K562 (cell line): ENCODE measurements around the gene SLC25A42. TPM values are rescaled to one million over a fixed set of nuclear protein-coding genes. Genes with fewer than 3 reads are reported as not detected.

Experiments used
- ARID1B ChIP-seq: fragments of 450-650 bp; IDR thresholded peaks from 2 replicates; pipeline ENCODE4 v1.6.1; 2016; ENCODE audit warnings: antibody characterized with exemption, mild to moderate bottlenecking, inconsistent platforms
- BHLHE40 ChIP-seq: IDR thresholded peaks from 2 replicates; pipeline ENCODE4 v1.6.1; 2011; ENCODE audit warnings: low read length, improper control_type of control experiment
- BRD9 ChIP-seq: fragments of 450-650 bp; IDR thresholded peaks from 2 replicates; pipeline ENCODE4 v1.6.1; 2018; ENCODE audit warnings: low read depth; ENCODE audit not compliant: partially characterized antibody
- CHD7 ChIP-seq: fragments of 200-600 bp; sonication (generic); IDR thresholded peaks from one replicate; pipeline ENCODE4 v1.6.1; 2012; ENCODE audit warnings: mild to moderate bottlenecking, low read depth, low read length, inconsistent platforms
- HDAC3 ChIP-seq: fragments of 450-650 bp; IDR thresholded peaks from 2 replicates; pipeline ENCODE4 v1.6.1; 2018; ENCODE audit warnings: borderline replicate concordance, mild to moderate bottlenecking, moderate library complexity; ENCODE audit not compliant: partially characterized antibody
- JUN ChIP-seq, 2 experiments: sonication (generic) in 1 of 2; formaldehyde crosslinking in 1 of 2; IDR thresholded peaks; 2 replicates each; pipeline versions ENCODE4 v1.6.1 to v1.8.0; 2012 to 2022; ENCODE audit warnings: borderline replicate concordance in 2 of 2, mild to moderate bottlenecking in 2 of 2, improper control_type of control experiment in 1 of 2, low read depth in 1 of 2, low read length in 1 of 2, missing genetic modification reagents in 1 of 2
- MLLT1 ChIP-seq, 2 experiments: fragments of 450-650 bp; IDR thresholded peaks; 2 replicates each; pipeline ENCODE4 v1.6.1; 2016
- MYNN ChIP-seq, 2 experiments: sonication (generic); formaldehyde crosslinking in 1 of 2; IDR thresholded peaks; 2 replicates each; pipeline versions ENCODE4 v1.5.0 to v1.6.1; 2016 to 2020; ENCODE audit warnings: antibody characterized with exemption in 1 of 2, missing genetic modification reagents in 1 of 2
- NR1H2 ChIP-seq: sonication (generic); formaldehyde crosslinking; IDR thresholded peaks from 2 replicates; pipeline ENCODE4 v1.4.0; 2020; ENCODE audit warnings: mild to moderate bottlenecking, missing genetic modification reagents
- PRPF4 ChIP-seq: fragments of 200-400 bp; formaldehyde crosslinking; IDR thresholded peaks from one replicate; pipeline ENCODE4 v1.6.1; 2017; ENCODE audit warnings: low read length, low read depth, mild to moderate bottlenecking; ENCODE audit not compliant: insufficient read depth, poor library complexity, severe bottlenecking
- SNIP1 ChIP-seq: fragments of 450-650 bp; IDR thresholded peaks from 2 replicates; pipeline ENCODE4 v1.7.1; 2017; ENCODE audit warnings: low read depth, mild to moderate bottlenecking
- SRSF1 ChIP-seq: fragments of 200-400 bp; formaldehyde crosslinking; IDR thresholded peaks from 2 replicates; pipeline ENCODE4 v1.6.1; 2017; ENCODE audit warnings: mild to moderate bottlenecking, low read depth, low read length, moderate library complexity
- ZNF263 ChIP-seq: sonication (generic); formaldehyde crosslinking; IDR thresholded peaks from 2 replicates; pipeline ENCODE4 v1.8.0; 2022; ENCODE audit warnings: mild to moderate bottlenecking, missing genetic modification reagents, borderline replicate concordance
- polyA plus RNA-seq, 8 experiments: library from polyadenylated mRNA; depleted of rRNA in 4 of 8; stranded (reverse) in 5 of 8; unstranded in 3 of 8; fragments of >200 nt; fragmentation: Nextera tagmentation in 2 of 8; fragmentation: Illumina TruSeq in 1 of 8; extraction: Ambion mirVana in 2 of 8; extraction: Trizol in 1 of 8; gene quantifications; 2 replicates each; pipeline versions ENCODE4 v1.2.1 to v1.2.3, GENCODE V29; 2011 to 2014; ENCODE audit warnings: inconsistent platforms in 1 of 8, missing spikeins in 1 of 8
- total RNA-seq, 7 experiments: library from RNA; depleted of rRNA in 6 of 7; stranded (reverse); fragments of >200 nt in 6 of 7; fragmentation: Illumina TruSeq in 2 of 7; extraction: Trizol in 2 of 7; gene quantifications; 2 replicates each; pipeline versions ENCODE4 v1.2.1 to v1.2.3, GENCODE V29; 2011 to 2021; ENCODE audit warnings: low replicate concordance in 1 of 7

The SLC25A42 gene
- total and polyA plus RNA-seq, 9 of the 15 experiments (the other 6 are each of a cell fraction or from before 2014, with no cell fraction given): 0.59 to 32.2 (median 14.1) TPM

DNA sequence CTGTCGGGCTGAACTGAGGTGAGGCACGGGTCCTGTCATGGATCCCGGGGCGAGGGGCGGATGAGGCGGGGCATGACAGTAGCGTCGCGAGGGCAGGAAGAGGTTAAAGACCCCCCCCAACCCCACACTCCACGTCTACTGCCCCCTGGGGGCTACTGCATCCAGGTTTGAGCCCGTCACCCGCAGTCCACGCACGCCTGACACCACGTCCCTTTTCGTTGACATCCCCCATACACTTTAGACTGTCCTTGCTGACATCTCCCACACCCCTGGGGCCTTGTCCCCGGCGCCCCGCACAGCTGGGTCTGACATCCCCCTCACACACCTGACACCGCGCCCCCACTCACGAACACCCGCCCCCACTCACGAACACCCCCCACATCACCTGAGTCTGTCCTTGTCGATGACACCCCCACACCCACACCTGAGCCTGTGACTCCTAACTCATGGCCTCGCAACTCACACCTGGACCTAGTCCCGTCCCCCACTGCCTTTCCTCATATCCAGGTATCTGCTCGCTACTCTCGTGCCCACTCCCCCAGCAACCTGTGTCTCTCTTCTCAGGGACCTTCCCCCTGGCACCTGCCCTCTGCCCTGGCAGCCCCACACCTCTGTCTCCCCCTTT lies 416 bp downstream of the SLC25A42 start (continued):
- TF ChIP-seq CHD7 (no peak), MYNN (IDR thresholded peaks at IDR 0.05) (no peak), MYNN (CRISPR knock-in tag; IDR thresholded peaks at IDR 0.05) (no peak), ZNF263 (no peak), HDAC3 (no peak), SRSF1 (no peak), SNIP1 (no peak), MLLT1 (IDR thresholded peaks at IDR 0.05) (0 out of 4 replicates have a peak, but pooled peaks of 1 of the 2 experiments have one; percentile 46), JUN (IDR thresholded peaks at IDR 0.05; ENCODE audit: borderline replicate concordance, low read depth, low read length) (no peak), JUN (CRISPR knock-in tag; IDR thresholded peaks at IDR 0.05; ENCODE audit: borderline replicate concordance) (no peak), BHLHE40 (no peak), ARID1B (no peak), NR1H2 (CRISPR knock-in tag) (no peak), BRD9 (no peak), PRPF4 (no peak)
